Pancreas (tissue), 10 donors: Measurements from ENCODE around the gene CDC26. TPM values are rescaled to one million over a fixed set of nuclear protein-coding genes. Genes with fewer than 3 reads are reported as not detected.

Source experiments
- ATAC-seq, 4 donors: fragments of 200-7000 bp; cut with Tn5 transposase; one replicate each; pipeline versions ENCODE4 v1.8.0 to v1.9.1; 2020; ENCODE audit warnings: mild to moderate bottlenecking in 4 of 4, moderate library complexity in 4 of 4
- DNase-seq, 6 donors: peaks; one replicate each; pipeline ENCODE4 v3.0.0-alpha.2; 2020
- FAIRE-seq: peaks from 2 replicates; lab custom pipeline; 2012; peaks lifted over from hg19 to GRCh38; lab: Jason Lieb, UNC
- H3K27ac ChIP-seq, 4 donors: fragments of 200-600 bp; sonication (generic); 1 replicate in 3 of 4; 2 replicates in 1 of 4; pipeline versions ENCODE4 v1.5.0 to v1.8.0; 2020
- H3K27me3 ChIP-seq, 4 donors: fragments of 200-600 bp; one replicate each; pipeline ENCODE4 v1.8.0; 2021
- H3K36me3 ChIP-seq, 3 donors: fragments of 200-600 bp; sonication (generic) in 1 of 3; one replicate each; pipeline versions ENCODE4 v1.5.0 to v1.8.0; 2020 to 2021
- H3K4me1 ChIP-seq, 3 donors: fragments of 200-600 bp; one replicate each; pipeline ENCODE4 v1.8.0; 2021
- H3K4me3 ChIP-seq, 4 donors: fragments of 200-600 bp; sonication (generic) in 2 of 4; one replicate each; pipeline versions ENCODE4 v1.5.0 to v1.8.0; 2020 to 2021
- H3K9me3 ChIP-seq, 4 donors: fragments of 200-600 bp; one replicate each; pipeline ENCODE4 v1.8.0; 2021
- WGBS, 2 donors: extraction: QIAGEN DNeasy Blood & Tissue Kit; methylation state at CpG; one replicate each; pipeline ENCODE4 v1.1.7; 2013; 5-methylcytosine and 5-hydroxymethylcytosine counted together
- intact Hi-C, 3 donors: fragments of 100-400 bp; cut with DNase I; formaldehyde crosslinking; loops; one replicate each; pipeline versions ENCODE4 v1.11.1 to v1.14.2; 2022
- polyA plus RNA-seq, 2 donors: library from polyadenylated mRNA; stranded (reverse); fragments of 200-250 nt; gene quantifications; one replicate each; pipeline ENCODE4 v1.2.3, GENCODE V29; 2013
- total RNA-seq, 6 donors: library from RNA; stranded (reverse); fragmentation: NEBNext Ultra II Directional in 4 of 6; extraction: Animal tissue kit (Norgen Biotek cat#: 25700) in 4 of 6; gene quantifications; one replicate each; pipeline versions ENCODE4 v1.2.1 to v1.2.4, GENCODE V29; 2021 to 2023
- TF ChIP-seq, protein P1 (sequence below), 4 donors: fragments of 200-600 bp; sonication (generic) in 3 of 4; IDR thresholded peaks; one replicate each; pipeline versions ENCODE4 v1.5.0 to v1.8.0; 2021; ENCODE audit warnings: antibody characterized with exemption in 4 of 4
- donor health status: healthy with polysubstance abuse.
- donor health status: DM: no; HTN: no; CAD: no; lungs with moderate emphysema.
- donor health status: DM: no; HTN: no; CAD: no.
- donor health status: control.
- donor health status: control.
- donor health status: Bipolar disorder and iron deficiency.
- donor health status: DM: yes; HTN: yes; CAD: no.
- donor health status: DM: no; HTN: no; CAD: no.
- donor health status: DM: no; HTN: no; CAD: no.
- donor health status: DM: yes; HTN: yes; CAD: no.

CDC26 gene
- total and polyA plus RNA-seq, 8 donors = 7.4 to 30.1 (median 10.8) TPM

DNA sequence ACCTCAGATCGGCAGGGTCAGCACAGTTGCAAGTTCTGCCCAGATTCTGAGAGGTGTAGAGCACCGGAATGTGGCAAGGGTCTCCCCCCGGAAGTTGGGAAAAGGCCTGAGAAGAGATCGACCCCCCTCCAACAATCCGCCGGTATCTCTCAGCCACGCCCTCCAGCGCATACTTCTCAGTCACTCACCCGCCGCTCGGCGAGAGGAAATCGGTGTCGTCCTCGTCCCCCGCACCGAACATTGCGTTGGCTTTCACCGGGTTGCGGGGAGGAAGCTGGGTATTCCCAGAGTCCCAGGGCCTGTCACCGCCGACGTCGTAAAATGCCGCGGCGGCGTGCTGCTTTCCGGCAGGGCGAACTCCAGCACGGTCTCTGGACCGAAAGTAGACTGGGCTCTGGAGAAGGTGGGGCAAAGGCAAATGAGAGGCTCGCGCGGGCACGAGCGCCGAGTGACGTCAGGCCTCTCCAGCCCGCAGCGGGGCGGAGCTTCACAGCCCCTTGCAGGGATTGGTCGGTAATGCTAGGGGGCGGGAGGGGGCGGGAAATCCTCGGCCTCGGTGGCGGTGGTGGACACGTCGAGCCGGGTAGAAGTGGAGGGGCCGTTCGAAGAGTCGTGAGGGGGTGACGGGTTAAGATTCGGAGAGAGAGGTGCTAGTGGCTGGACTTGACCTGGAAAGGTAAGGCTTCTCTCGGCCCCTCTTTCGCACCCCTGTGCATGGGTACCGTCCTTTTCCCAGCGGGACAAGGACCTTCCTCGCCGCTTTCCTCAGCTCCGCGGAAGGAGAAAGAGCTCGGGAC lies 54.2 kb downstream of the CDC26 start, which contains the start of the genes FKBP15 and SLC31A1:
TSS of gene FKBP15 (minus strand) at position 275 of the 797 bp plus-strand sequence. CDS start at position 241, 34 bp downstream.
TSS of gene SLC31A1 (plus strand) at position 542 of the 797 bp plus-strand sequence. CDS start 34,605 bp downstream, outside the sequence.
- H3K4me1 ChIP-seq = peaks cover 7 to 27% (median 21%) of the 10 kb centered on the region in 3 donors
- intact Hi-C loops = no loop called here
- peak within 1 kb of the TSS; percentile 56 to 72 (median 68) for H3K4me3 ChIP-seq
- H3K36me3 ChIP-seq = no peaks in the 10 kb centered on the region
- no peaks in the 10 kb centered on the region for H3K9me3 ChIP-seq
- ATAC-seq (peak; percentile 98 to 99 (median 98)), FAIRE-seq (peak; percentile 84), DNase-seq (peak; percentile 97 to 99 (median 98))
- peak within 1 kb of the TSS; percentile 58 to 86 (median 70) for H3K27ac ChIP-seq
- WGBS, 2 donors = 0% methylated on average over 50 to 65 of the region's 65 CpGs
- no peaks in the 10 kb centered on the region for H3K27me3 ChIP-seq
- TF ChIP-seq, protein P1, sequence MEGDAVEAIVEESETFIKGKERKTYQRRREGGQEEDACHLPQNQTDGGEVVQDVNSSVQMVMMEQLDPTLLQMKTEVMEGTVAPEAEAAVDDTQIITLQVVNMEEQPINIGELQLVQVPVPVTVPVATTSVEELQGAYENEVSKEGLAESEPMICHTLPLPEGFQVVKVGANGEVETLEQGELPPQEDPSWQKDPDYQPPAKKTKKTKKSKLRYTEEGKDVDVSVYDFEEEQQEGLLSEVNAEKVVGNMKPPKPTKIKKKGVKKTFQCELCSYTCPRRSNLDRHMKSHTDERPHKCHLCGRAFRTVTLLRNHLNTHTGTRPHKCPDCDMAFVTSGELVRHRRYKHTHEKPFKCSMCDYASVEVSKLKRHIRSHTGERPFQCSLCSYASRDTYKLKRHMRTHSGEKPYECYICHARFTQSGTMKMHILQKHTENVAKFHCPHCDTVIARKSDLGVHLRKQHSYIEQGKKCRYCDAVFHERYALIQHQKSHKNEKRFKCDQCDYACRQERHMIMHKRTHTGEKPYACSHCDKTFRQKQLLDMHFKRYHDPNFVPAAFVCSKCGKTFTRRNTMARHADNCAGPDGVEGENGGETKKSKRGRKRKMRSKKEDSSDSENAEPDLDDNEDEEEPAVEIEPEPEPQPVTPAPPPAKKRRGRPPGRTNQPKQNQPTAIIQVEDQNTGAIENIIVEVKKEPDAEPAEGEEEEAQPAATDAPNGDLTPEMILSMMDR (IDR thresholded peaks at IDR 0.05) = no peak

DNA sequence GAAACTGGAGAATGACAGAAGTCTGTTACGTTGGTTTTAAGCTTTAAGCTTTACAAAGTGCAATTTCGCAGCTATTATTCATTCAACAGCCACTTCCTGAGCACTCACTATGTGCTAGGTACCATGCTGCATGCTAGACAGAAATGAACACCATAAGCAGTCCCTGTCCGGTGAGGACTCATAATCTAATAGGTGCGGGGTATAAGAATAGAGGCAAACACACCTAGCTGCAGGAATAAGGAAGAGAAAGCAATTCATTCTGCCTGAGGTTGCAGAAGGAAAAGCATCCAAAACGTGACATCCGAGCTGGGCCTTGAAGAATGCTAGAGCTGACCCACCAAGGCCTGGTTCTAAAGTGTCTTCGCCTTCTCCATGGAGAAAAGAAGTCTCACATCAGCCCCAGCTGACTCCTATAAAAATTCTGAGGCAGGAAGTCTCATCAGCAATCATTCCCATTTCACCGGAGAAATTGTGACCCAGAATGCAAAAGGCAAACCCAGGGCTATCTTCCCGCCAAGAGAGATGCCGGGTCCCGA lies 54.8 kb downstream of the CDC26 start:
- Histone ChIP-seq H3K36me3 (no peaks in the 10 kb centered on the region), H3K9me3 (no peaks in the 10 kb centered on the region), H3K4me1 (peaks cover 11 to 27% (median 21%) of the 10 kb centered on the region in 3 donors), H3K27ac (peak overlapping the region; percentile 14 to 86 (median 64)), H3K27me3 (no peaks in the 10 kb centered on the region), H3K4me3 (peak overlapping the region; percentile 56 to 72 (median 68))
- 3 to 7% methylated on average over 11 of the region's 11 CpGs for WGBS, 2 donors
- DNase-seq (no peak), FAIRE-seq (no peak), ATAC-seq (peak in 1 of 4 donors; percentile 2)
- intact Hi-C loops = no loop called here
- TF ChIP-seq, protein P1 (IDR thresholded peaks at IDR 0.05) = no peak

DNA sequence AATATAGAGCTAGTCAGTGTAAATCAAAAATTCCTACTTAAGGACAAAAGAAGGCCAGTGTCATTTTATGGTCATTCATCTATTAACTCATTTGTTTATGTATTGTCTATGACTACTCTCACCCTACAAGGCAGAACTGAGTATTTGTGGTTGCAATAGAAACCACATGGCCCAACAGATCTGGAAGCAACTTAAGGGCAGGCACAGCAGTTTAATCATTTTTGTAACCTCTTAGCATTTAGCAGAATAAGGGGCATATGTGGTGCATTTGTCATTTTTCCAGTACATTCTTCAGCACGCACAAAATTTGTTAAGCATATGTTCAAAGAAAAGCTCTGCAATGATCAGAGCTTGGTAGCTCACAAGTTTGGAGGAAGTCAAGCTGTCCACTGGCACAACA lies 55.4 kb downstream of the CDC26 start:
- Histone ChIP-seq H3K27ac (peak overlapping the region in 2 of 4 donors; percentile 14 to 68), H3K4me1 (peaks cover 15 to 27% (median 21%) of the 10 kb centered on the region in 3 donors), H3K27me3 (no peaks in the 10 kb centered on the region), H3K9me3 (no peaks in the 10 kb centered on the region), H3K36me3 (no peaks in the 10 kb centered on the region), H3K4me3 (peak overlapping the region; percentile 56 to 72 (median 68))
- FAIRE-seq = no peak
- no peak for ATAC-seq
- 13 to 18% methylated on average over 1 of the region's 1 CpG for WGBS, 2 donors
- intact Hi-C loops = no loop called here
- no peak for DNase-seq
- TF ChIP-seq, protein P1 (IDR thresholded peaks at IDR 0.05) = no peak

DNA sequence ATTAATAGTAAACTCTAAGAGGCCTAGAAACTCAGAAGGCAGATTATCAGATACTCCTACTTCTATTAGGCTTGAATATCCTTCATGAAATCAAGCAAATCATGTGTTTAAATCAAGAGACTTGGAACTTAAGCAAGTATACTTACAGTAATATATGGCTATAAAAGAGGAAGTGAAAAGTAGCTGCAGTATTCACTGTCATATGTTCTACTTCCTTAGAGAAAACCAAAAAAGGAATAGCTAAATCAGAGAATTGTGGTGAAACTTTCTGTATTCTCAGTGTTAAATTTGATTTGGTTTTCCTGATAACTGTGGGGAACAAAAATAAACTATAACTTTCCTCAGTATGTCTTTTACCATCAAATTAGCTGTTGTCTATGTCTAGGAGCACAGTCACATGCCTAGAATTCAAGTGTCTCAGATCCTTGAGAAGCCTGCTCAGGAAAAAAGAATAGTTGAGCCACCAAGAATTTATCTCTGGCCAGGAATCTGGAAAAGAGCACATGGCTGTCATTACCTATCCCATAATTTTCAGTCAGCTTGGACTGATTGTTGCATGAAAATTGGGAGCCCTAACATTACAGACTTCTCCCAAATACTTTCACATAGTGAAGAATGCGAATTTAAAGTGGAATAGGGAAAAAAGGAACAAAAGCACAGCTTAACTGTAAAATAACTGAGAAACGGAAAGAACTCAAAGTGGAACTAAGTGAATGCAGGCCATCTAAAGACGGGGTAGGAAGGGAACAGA lies 56.0 kb downstream of the CDC26 start:
- Histone ChIP-seq H3K36me3 (no peaks in the 10 kb centered on the region), H3K9me3 (no peaks in the 10 kb centered on the region), H3K27ac (peak overlapping the region in 2 of 4 donors; percentile 14 to 42), H3K4me3 (peak overlapping the region in 1 of 4 donors; percentile 56), H3K4me1 (peaks cover 16 to 27% (median 21%) of the 10 kb centered on the region in 3 donors), H3K27me3 (no peaks in the 10 kb centered on the region)
- ATAC-seq (no peak), DNase-seq (no peak), FAIRE-seq (no peak)
- intact Hi-C loops = no loop called here
- TF ChIP-seq, protein P1 (IDR thresholded peaks at IDR 0.05) = no peak
- 67 to 72% methylated on average over 3 of the region's 3 CpGs for WGBS, 2 donors

Other genes starting within 250 kb of the CDC26 start
- gene ZFP37, start 218.8 kb downstream of the CDC26 start, total RNA-seq = 1 to 10 TPM in 5 of 6 donors, under 1 TPM in 1; 0.76 to 1.5 (median 1.2) TPM
- 1 to 10 TPM in 1 of 2 donors, under 1 TPM in 1; 0.34 to 1.6 TPM for gene ZFP37, start 218.8 kb downstream of the CDC26 start, polyA plus RNA-seq
- gene SLC31A2, start 124.6 kb downstream of the CDC26 start, total RNA-seq = 10 to 100 TPM in 2 of 6 donors, 1 to 10 TPM in 4; 8.4 to 11.9 (median 9.0) TPM
- 1 to 10 TPM; 5.3 to 5.5 TPM for gene SLC31A2, start 124.6 kb downstream of the CDC26 start, polyA plus RNA-seq
- gene FKBP15, start 54.3 kb downstream of the CDC26 start, total RNA-seq = 10 to 100 TPM in 4 of 6 donors, 1 to 10 TPM in 2; 8.6 to 16.5 (median 10.6) TPM
- 1 to 10 TPM; 7.5 to 10.0 TPM for gene FKBP15, start 54.3 kb downstream of the CDC26 start, polyA plus RNA-seq
- gene SLC31A1, start 54.0 kb downstream of the CDC26 start, total RNA-seq = 10 to 100 TPM in 4 of 6 donors, 1 to 10 TPM in 2; 7.6 to 16.1 (median 12.8) TPM
- 1 to 10 TPM; 2.5 to 6.7 TPM for gene SLC31A1, start 54.0 kb downstream of the CDC26 start, polyA plus RNA-seq
- gene PRPF4, start 86 bp upstream of the CDC26 start, total RNA-seq = 10 to 100 TPM in 2 of 6 donors, 1 to 10 TPM in 4; 5.5 to 10.8 (median 8.4) TPM
- gene PRPF4, start 86 bp upstream of the CDC26 start, polyA plus RNA-seq = 1 to 10 TPM; 5.1 to 9.4 TPM
- gene RNF183, start 27.8 kb upstream of the CDC26 start, total RNA-seq = under 1 TPM in 5 of 6 donors, not detected in 1; 0.14 to 0.22 (median 0.16) TPM
- gene RNF183, start 27.8 kb upstream of the CDC26 start, polyA plus RNA-seq = 1 to 10 TPM in 1 of 2 donors, under 1 TPM in 1; 0.46 to 1.5 TPM
- gene WDR31, start 64.7 kb upstream of the CDC26 start, total RNA-seq = 1 to 10 TPM; 2.2 to 4.5 (median 3.3) TPM
- 1 to 10 TPM; 1.2 to 1.3 TPM for gene WDR31, start 64.7 kb upstream of the CDC26 start, polyA plus RNA-seq
- 10 to 100 TPM; 15.2 to 35.9 (median 22.7) TPM for gene BSPRY, start 74.0 kb upstream of the CDC26 start, total RNA-seq
- 10 to 100 TPM; 12.5 to 19.7 TPM for gene BSPRY, start 74.0 kb upstream of the CDC26 start, polyA plus RNA-seq
- 10 to 100 TPM; 18.8 to 44.0 (median 26.3) TPM for gene HDHD3, start 101.4 kb upstream of the CDC26 start, total RNA-seq
- gene HDHD3, start 101.4 kb upstream of the CDC26 start, polyA plus RNA-seq = 10 to 100 TPM; 76.0 to 80.6 TPM
- 10 to 100 TPM; 35.7 to 60.3 (median 43.8) TPM for gene ALAD, start 125.7 kb upstream of the CDC26 start, total RNA-seq
- 10 to 100 TPM; 43.3 to 46.5 TPM for gene ALAD, start 125.7 kb upstream of the CDC26 start, polyA plus RNA-seq
- gene POLE3, start 135.1 kb upstream of the CDC26 start, total RNA-seq = 10 to 100 TPM in 5 of 6 donors, 1 to 10 TPM in 1; 8.7 to 19.1 (median 14.0) TPM
- gene POLE3, start 135.1 kb upstream of the CDC26 start, polyA plus RNA-seq = 10 to 100 TPM in 1 of 2 donors, 1 to 10 TPM in 1; 9.1 to 14.3 TPM
- gene C9orf43, start 135.2 kb upstream of the CDC26 start, total RNA-seq = under 1 TPM; 0.18 to 0.55 (median 0.42) TPM
- 1 to 10 TPM in 1 of 2 donors, under 1 TPM in 1; 0.68 to 1.5 TPM for gene C9orf43, start 135.2 kb upstream of the CDC26 start, polyA plus RNA-seq
- gene RGS3, start 188.2 kb upstream of the CDC26 start, total RNA-seq = 10 to 100 TPM; 18.3 to 44.0 (median 28.7) TPM
- gene RGS3, start 188.2 kb upstream of the CDC26 start, polyA plus RNA-seq = 10 to 100 TPM; 31.6 to 55.3 TPM